Gastroesophageal sphincter (tissue), 3 donors: ENCODE measurements around the gene MEIS3.

ENCODE experiments used
- POLR2A ChIP-seq, 2 donors: fragments of 450-650 bp; IDR thresholded peaks; one replicate each; pipeline ENCODE4 v1.6.1; 2017; ENCODE audit warnings: antibody characterized with exemption in 2 of 2, mild to moderate bottlenecking in 2 of 2, moderate library complexity in 1 of 2
- TF ChIP-seq, protein P1 (sequence below), 4 experiments: fragments of 200-600 bp in 2 of 4; fragments of 450-650 bp in 2 of 4; sonication (generic) in 1 of 4; IDR thresholded peaks; one replicate each; pipeline ENCODE4 v1.5.1; 2017 to 2019; ENCODE audit warnings: antibody characterized with exemption in 4 of 4, mild to moderate bottlenecking in 2 of 4, moderate library complexity in 2 of 4

DNA sequence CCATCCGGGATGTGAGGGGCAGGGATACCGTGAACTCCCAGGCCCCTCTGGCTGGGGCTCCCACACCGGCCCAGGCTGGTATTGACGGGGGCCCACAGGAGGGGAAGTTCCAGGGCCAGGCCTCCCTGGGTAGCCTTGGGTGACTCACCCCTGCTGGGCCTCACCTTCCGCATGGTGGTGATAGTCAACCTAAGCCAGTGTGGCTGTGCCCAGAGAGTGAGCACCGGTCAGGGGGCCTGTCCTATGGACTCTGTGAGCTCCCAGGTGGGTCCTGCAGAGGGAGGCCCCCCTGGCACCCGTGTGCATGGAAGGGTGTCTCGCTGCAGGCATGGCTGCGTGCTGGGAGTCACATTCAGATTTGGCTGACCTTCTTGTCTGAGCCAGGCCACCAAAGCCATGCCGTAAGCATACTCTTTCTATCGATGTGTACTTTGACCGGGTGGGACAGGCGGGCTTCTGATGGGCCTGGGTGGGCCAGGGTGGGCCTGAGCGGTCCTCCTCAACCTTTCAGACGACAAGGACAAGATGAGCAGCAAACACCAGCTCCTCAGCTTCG lies 42.7 kb downstream of the MEIS3 start:
- no peak for TF ChIP-seq POLR2A (IDR thresholded peaks at IDR 0.05)
- TF ChIP-seq, protein P1, sequence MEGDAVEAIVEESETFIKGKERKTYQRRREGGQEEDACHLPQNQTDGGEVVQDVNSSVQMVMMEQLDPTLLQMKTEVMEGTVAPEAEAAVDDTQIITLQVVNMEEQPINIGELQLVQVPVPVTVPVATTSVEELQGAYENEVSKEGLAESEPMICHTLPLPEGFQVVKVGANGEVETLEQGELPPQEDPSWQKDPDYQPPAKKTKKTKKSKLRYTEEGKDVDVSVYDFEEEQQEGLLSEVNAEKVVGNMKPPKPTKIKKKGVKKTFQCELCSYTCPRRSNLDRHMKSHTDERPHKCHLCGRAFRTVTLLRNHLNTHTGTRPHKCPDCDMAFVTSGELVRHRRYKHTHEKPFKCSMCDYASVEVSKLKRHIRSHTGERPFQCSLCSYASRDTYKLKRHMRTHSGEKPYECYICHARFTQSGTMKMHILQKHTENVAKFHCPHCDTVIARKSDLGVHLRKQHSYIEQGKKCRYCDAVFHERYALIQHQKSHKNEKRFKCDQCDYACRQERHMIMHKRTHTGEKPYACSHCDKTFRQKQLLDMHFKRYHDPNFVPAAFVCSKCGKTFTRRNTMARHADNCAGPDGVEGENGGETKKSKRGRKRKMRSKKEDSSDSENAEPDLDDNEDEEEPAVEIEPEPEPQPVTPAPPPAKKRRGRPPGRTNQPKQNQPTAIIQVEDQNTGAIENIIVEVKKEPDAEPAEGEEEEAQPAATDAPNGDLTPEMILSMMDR (IDR thresholded peaks at IDR 0.05), result no peak
